ENCODE measurements around the gene COMMD4. TPM values are rescaled to one million over a fixed set of nuclear protein-coding genes. Genes with fewer than 3 reads are reported as not detected.
A peak's percentile ranks its signal among the peaks of the same experiment; 100 is the strongest.

The COMMD4 gene
- total and polyA plus RNA-seq, 10 of the 15 experiments (the other 5 are each of a cell fraction or from before 2014, with no cell fraction given): 14.5 to 118 (median 75.3) TPM

DNA sequence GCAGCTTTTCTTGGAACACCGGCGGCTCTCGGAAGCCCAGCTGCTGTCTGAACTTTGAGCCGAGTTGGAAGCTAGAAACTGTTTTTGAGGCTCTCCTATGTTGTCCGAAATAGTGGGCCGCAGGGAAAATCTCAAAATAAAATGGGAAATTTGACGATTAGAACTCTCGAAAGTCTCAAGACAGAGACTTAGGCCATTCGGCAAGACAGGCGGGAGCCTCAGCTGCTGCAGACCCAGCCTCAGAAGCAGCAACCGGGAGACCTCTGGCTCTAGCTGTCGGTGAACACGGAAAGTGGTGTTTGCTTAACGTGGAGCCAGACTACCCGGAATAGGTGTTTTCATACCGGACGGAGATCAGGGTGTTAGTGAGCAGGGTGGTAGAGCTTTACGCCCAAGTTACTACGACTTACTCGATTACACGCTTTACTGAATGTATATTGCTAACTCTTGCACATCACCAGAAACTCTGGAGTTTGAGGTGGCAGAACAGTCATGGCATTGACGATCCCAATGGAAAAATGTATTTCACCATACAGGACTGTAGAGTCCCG is 32.9 kb downstream of the COMMD4 start (continued):
- TF ChIP-seq BCL3 (IDR thresholded peaks at IDR 0.05; ENCODE audit: borderline replicate concordance, insufficient read depth, low read depth, low read length, poor library complexity, severe bottlenecking): peak; percentile 57
- TF ChIP-seq, protein P1, sequence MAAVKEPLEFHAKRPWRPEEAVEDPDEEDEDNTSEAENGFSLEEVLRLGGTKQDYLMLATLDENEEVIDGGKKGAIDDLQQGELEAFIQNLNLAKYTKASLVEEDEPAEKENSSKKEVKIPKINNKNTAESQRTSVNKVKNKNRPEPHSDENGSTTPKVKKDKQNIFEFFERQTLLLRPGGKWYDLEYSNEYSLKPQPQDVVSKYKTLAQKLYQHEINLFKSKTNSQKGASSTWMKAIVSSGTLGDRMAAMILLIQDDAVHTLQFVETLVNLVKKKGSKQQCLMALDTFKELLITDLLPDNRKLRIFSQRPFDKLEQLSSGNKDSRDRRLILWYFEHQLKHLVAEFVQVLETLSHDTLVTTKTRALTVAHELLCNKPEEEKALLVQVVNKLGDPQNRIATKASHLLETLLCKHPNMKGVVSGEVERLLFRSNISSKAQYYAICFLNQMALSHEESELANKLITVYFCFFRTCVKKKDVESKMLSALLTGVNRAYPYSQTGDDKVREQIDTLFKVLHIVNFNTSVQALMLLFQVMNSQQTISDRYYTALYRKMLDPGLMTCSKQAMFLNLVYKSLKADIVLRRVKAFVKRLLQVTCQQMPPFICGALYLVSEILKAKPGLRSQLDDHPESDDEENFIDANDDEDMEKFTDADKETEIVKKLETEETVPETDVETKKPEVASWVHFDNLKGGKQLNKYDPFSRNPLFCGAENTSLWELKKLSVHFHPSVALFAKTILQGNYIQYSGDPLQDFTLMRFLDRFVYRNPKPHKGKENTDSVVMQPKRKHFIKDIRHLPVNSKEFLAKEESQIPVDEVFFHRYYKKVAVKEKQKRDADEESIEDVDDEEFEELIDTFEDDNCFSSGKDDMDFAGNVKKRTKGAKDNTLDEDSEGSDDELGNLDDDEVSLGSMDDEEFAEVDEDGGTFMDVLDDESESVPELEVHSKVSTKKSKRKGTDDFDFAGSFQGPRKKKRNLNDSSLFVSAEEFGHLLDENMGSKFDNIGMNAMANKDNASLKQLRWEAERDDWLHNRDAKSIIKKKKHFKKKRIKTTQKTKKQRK (IDR thresholded peaks at IDR 0.05; ENCODE audit: low read depth, low read length): no peak
- no peak for TF ChIP-seq TARDBP (IDR thresholded peaks at IDR 0.05; ENCODE audit: borderline replicate concordance)
- TF ChIP-seq, protein P2, sequence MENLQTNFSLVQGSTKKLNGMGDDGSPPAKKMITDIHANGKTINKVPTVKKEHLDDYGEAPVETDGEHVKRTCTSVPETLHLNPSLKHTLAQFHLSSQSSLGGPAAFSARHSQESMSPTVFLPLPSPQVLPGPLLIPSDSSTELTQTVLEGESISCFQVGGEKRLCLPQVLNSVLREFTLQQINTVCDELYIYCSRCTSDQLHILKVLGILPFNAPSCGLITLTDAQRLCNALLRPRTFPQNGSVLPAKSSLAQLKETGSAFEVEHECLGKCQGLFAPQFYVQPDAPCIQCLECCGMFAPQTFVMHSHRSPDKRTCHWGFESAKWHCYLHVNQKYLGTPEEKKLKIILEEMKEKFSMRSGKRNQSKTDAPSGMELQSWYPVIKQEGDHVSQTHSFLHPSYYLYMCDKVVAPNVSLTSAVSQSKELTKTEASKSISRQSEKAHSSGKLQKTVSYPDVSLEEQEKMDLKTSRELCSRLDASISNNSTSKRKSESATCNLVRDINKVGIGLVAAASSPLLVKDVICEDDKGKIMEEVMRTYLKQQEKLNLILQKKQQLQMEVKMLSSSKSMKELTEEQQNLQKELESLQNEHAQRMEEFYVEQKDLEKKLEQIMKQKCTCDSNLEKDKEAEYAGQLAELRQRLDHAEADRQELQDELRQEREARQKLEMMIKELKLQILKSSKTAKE (IDR thresholded peaks at IDR 0.05; ENCODE audit: low read depth, poor library complexity, severe bottlenecking): peak; percentile 76
- 0 out of 2 replicates have a peak, but pooled peaks have one; percentile 2 for TF ChIP-seq WRNIP1 (IDR thresholded peaks at IDR 0.05; ENCODE audit: borderline replicate concordance, low read depth, low read length)
- TF ChIP-seq NBN (IDR thresholded peaks at IDR 0.05): no peak
- TF ChIP-seq E2F4 (IDR thresholded peaks at IDR 0.05; ENCODE audit: low read depth, low read length): no peak
- no peak for TF ChIP-seq NFYA (IDR thresholded peaks at IDR 0.05; ENCODE audit: borderline replicate concordance, low read depth, low read length)
- no peak for TF ChIP-seq SREBF1 (IDR thresholded peaks at IDR 0.05; ENCODE audit: low read length)
- no peak for TF ChIP-seq BCL11A (IDR thresholded peaks at IDR 0.05; ENCODE audit: low read depth, low read length)
- TF ChIP-seq SIX5 (IDR thresholded peaks at IDR 0.05; ENCODE audit: low read depth, low read length, severe bottlenecking): no peak
- peak; percentile 93; the same call in 1 of the 2 replicates for TF ChIP-seq RCOR1 (conservative IDR thresholded peaks at IDR 0.05; ENCODE audit: low read depth, low read length)
- no peak for TF ChIP-seq PAX8 (IDR thresholded peaks at IDR 0.05)
- TF ChIP-seq KDM1A (IDR thresholded peaks at IDR 0.05; ENCODE audit: borderline replicate concordance): no peak
- TF ChIP-seq ASH2L (IDR thresholded peaks at IDR 0.05; ENCODE audit: borderline replicate concordance, low read depth): no peak
- TF ChIP-seq MYB (IDR thresholded peaks at IDR 0.05; ENCODE audit: borderline replicate concordance, low read depth, low read length): no peak
- no peak for TF ChIP-seq MTA3 (IDR thresholded peaks at IDR 0.05; ENCODE audit: borderline replicate concordance, low read length)
- TF ChIP-seq, protein P3, sequence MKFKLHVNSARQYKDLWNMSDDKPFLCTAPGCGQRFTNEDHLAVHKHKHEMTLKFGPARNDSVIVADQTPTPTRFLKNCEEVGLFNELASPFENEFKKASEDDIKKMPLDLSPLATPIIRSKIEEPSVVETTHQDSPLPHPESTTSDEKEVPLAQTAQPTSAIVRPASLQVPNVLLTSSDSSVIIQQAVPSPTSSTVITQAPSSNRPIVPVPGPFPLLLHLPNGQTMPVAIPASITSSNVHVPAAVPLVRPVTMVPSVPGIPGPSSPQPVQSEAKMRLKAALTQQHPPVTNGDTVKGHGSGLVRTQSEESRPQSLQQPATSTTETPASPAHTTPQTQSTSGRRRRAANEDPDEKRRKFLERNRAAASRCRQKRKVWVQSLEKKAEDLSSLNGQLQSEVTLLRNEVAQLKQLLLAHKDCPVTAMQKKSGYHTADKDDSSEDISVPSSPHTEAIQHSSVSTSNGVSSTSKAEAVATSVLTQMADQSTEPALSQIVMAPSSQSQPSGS (IDR thresholded peaks at IDR 0.05; ENCODE audit: low read length): peak; percentile 61; the same call in 1 of the 2 replicates
- no peak for TF ChIP-seq EZH2 (IDR thresholded peaks at IDR 0.05; ENCODE audit: borderline replicate concordance, control insufficient read depth, low read depth, low read length)

Data from GM12878 (cell line).